Measurements from ENCODE around the gene SOST. TPM values are rescaled to one million over a fixed set of nuclear protein-coding genes. Genes with fewer than 3 reads are reported as not detected.
A peak's percentile ranks its signal among the peaks of the same experiment; 100 is the strongest.

The SOST gene
- total and polyA plus RNA-seq, 2 donors (not counting 3 experiments of a cell fraction or from before 2014, with no cell fraction given), result not detected

GRCh38 chr17:43756201-43756600 lies 2.4 kb downstream of the SOST start:
- CTCF ChIA-PET, result interaction anchor here (1.4 to 9.4 kb wide), 7 partner anchors 10 to 82 kb away, joined by 4 to 414 read pairs (median 7); no protein-coding TSS in a partner anchor
- H3K27me3 ChIP-seq (ENCODE audit: control insufficient read depth in 2 of 2, insufficient read depth in 2 of 2, low read length in 2 of 2), result peaks cover 8 to 17% of the 10 kb centered on the region in 2 experiments
- dilution Hi-C loops (cut with MboI; ENCODE audit: extremely low pct_ligation_motif_present, low sequenced_read_pairs) (no loop called here), intact Hi-C loops (cut with micrococcal nuclease) (no loop called here)
- FAIRE-seq, result no peak
- H3K9ac ChIP-seq (replicated peaks; ENCODE audit: extremely low read depth, insufficient read depth, low read length), result no peak overlapping the region
- no peaks in the 10 kb centered on the region for H3K9me3 ChIP-seq (replicated peaks; ENCODE audit: control insufficient read depth, insufficient read depth, low read length)
- no peak overlapping the region for H3K4me2 ChIP-seq (ENCODE audit: insufficient read depth, low read length)
- no peak overlapping the region for H3K27ac ChIP-seq (ENCODE audit: insufficient read depth, low read depth, low read length)
- BruUV-seq (replicated peaks), result no TSS peak
- no peaks in the 10 kb centered on the region for H3K36me3 ChIP-seq (ENCODE audit: control insufficient read depth in 2 of 2, extremely low read depth in 1 of 2, insufficient read depth in 2 of 2, low read length in 2 of 2)
- H3K9me1 ChIP-seq (replicated peaks; ENCODE audit: control insufficient read depth, extremely low read depth, insufficient read depth, low read length), result no peaks in the 10 kb centered on the region
- DNase-seq (ENCODE audit: low read depth, low spot score), result no peak
- no peak overlapping the region for H3K4me3 ChIP-seq (replicated peaks in 1 of 3; ENCODE audit: insufficient read depth in 1 of 3, low read depth in 1 of 3, low read length in 3 of 3)
- H2AFZ ChIP-seq (ENCODE audit: low read depth, low read length), result no peak overlapping the region
- H3K79me2 ChIP-seq (ENCODE audit: control insufficient read depth, insufficient read depth, low read length), result no peaks in the 10 kb centered on the region
- POLR2A ChIA-PET, result no interaction called here
- no peak for TF ChIP-seq POLR2AphosphoS5 (IDR thresholded peaks at IDR 0.05; ENCODE audit: insufficient read depth, low read depth, low read length)
- no peak for TF ChIP-seq POLR2A (IDR thresholded peaks at IDR 0.05; ENCODE audit: low read depth, low read length)
- no peak for TF ChIP-seq GATA2 (IDR thresholded peaks at IDR 0.05; ENCODE audit: insufficient read depth, insufficient read length, low read depth, low read length)
- TF ChIP-seq JUN (IDR thresholded peaks at IDR 0.05; ENCODE audit: borderline replicate concordance, insufficient read depth, insufficient read length, low read depth), result no peak
- TF ChIP-seq CTCF (IDR thresholded peaks at IDR 0.05; ENCODE audit: extremely low read depth in 1 of 2, insufficient read depth in 1 of 2, low read depth in 1 of 2, low read length in 2 of 2), result no peak
- H3K4me1 ChIP-seq (ENCODE audit: control insufficient read depth, extremely low read depth, insufficient read depth, low read length), result peaks cover 3% of the 10 kb centered on the region
- no peaks in the 10 kb centered on the region for H4K20me1 ChIP-seq (replicated peaks; ENCODE audit: control insufficient read depth, extremely low read depth, insufficient read depth, low read length)

DNA sequence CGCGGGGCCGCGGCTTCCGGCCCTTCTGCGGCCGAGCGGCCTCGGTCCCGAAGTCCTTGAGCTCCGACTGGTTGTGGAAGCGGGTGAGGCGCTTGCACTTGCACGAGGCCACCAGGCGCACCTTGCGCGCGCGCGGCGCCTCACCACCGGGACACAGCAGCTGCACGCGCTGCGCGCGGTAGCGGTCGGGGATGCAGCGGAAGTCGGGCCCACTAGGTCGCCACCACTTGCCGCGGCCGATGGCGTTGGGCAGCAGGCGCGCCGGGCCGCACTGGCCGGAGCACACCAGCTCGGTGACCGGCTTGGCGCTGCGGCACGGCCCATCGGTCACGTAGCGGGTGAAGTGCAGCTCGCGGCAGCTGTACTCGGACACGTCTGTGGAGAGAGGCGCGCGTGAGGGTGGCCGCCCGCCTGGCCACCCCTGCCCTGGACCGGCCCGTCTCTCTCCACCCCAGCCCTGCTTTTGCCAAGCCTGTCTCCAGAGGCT lies 3.2 kb downstream of the SOST start:
- ChIA-PET POLR2A (no interaction called here), CTCF (interaction anchor here (1.2 to 9.4 kb wide), 6 partner anchors 11 to 82 kb away, joined by 3 to 414 read pairs (median 9); no protein-coding TSS in a partner anchor)
- peak overlapping the region in 1 of 3 experiments; percentile 20 for H3K4me3 ChIP-seq (replicated peaks in 1 of 3; ENCODE audit: insufficient read depth in 1 of 3, low read depth in 1 of 3, low read length in 3 of 3)
- intact Hi-C loops (cut with micrococcal nuclease), result no loop called here
- BruUV-seq (replicated peaks), result no TSS peak
- H3K9me3 ChIP-seq (replicated peaks; ENCODE audit: control insufficient read depth, insufficient read depth, low read length), result no peaks in the 10 kb centered on the region
- no peak for DNase-seq (ENCODE audit: low read depth, low spot score)
- peak overlapping the region; percentile 36 for H2AFZ ChIP-seq (ENCODE audit: low read depth, low read length)
- H3K79me2 ChIP-seq (ENCODE audit: control insufficient read depth, insufficient read depth, low read length), result no peaks in the 10 kb centered on the region
- H3K27ac ChIP-seq (ENCODE audit: insufficient read depth, low read depth, low read length), result no peak overlapping the region
- peak in 1 of 2 donors; percentile 8 for TF ChIP-seq CTCF (IDR thresholded peaks at IDR 0.05; ENCODE audit: extremely low read depth in 1 of 2, insufficient read depth in 1 of 2, low read depth in 1 of 2, low read length in 2 of 2)
- TF ChIP-seq JUN (IDR thresholded peaks at IDR 0.05; ENCODE audit: borderline replicate concordance, insufficient read depth, insufficient read length, low read depth), result no peak
- no peak for TF ChIP-seq FOS (IDR thresholded peaks at IDR 0.05; ENCODE audit: borderline replicate concordance, insufficient read depth, low read length)
- peaks cover 8 to 20% of the 10 kb centered on the region in 2 experiments for H3K27me3 ChIP-seq (ENCODE audit: control insufficient read depth in 2 of 2, insufficient read depth in 2 of 2, low read length in 2 of 2)
- dilution Hi-C loops (cut with MboI; ENCODE audit: extremely low pct_ligation_motif_present, low sequenced_read_pairs), result no loop called here
- H4K20me1 ChIP-seq (replicated peaks; ENCODE audit: control insufficient read depth, extremely low read depth, insufficient read depth, low read length), result no peaks in the 10 kb centered on the region
- peaks cover 3% of the 10 kb centered on the region for H3K4me1 ChIP-seq (ENCODE audit: control insufficient read depth, extremely low read depth, insufficient read depth, low read length)
- FAIRE-seq, result peak; percentile 72
- H3K9me1 ChIP-seq (replicated peaks; ENCODE audit: control insufficient read depth, extremely low read depth, insufficient read depth, low read length), result no peaks in the 10 kb centered on the region
- H3K4me2 ChIP-seq (ENCODE audit: insufficient read depth, low read length), result no peak overlapping the region
- no peaks in the 10 kb centered on the region for H3K36me3 ChIP-seq (ENCODE audit: control insufficient read depth in 2 of 2, extremely low read depth in 1 of 2, insufficient read depth in 2 of 2, low read length in 2 of 2)
- H3K9ac ChIP-seq (replicated peaks; ENCODE audit: extremely low read depth, insufficient read depth, low read length), result no peak overlapping the region
